ENCODE data around the gene TMEM91. TPM values are rescaled to one million over a fixed set of nuclear protein-coding genes. Genes with fewer than 3 reads are reported as not detected.
A peak's percentile ranks its signal among the peaks of the same experiment; 100 is the strongest.
"Not testable (repeated sequence)": the region's sequence is repeated elsewhere in the genome, so short reads cannot be mapped to it uniquely, and the experiment has no call there.

TMEM91 gene
- total RNA-seq, 1 donor from 2014 or later, result 52.6 TPM

- no peak for TF ChIP-seq CTCF (IDR thresholded peaks at IDR 0.05; ENCODE audit: partially characterized antibody, unreplicated experiment)
- no peak overlapping the region for H3K4me3 Mint-ChIP-seq (ENCODE audit: unreplicated experiment)
- H3K27ac Mint-ChIP-seq (ENCODE audit: unreplicated experiment), result no peak overlapping the region
- H3K27me3 Mint-ChIP-seq (ENCODE audit: unreplicated experiment), result no peaks in the 10 kb centered on the region
- no peaks in the 10 kb centered on the region for H3K9me3 Mint-ChIP-seq (ENCODE audit: unreplicated experiment)
- H3K4me1 Mint-ChIP-seq (ENCODE audit: low read depth, unreplicated experiment), result peaks cover 7% of the 10 kb centered on the region
- no peaks in the 10 kb centered on the region for H3K36me3 Mint-ChIP-seq (ENCODE audit: unreplicated experiment)
- no peak for DNase-seq
These were observed 27.0 kb downstream of the TMEM91 start for GRCh38 chr19:41403181-41403970.

GRCh38 chr19:41405776-41406175 lies 29.4 kb downstream of the TMEM91 start:
- Mint-ChIP-seq H3K4me1 (ENCODE audit: low read depth, unreplicated experiment) (no peaks in the 10 kb centered on the region), H3K9me3 (ENCODE audit: unreplicated experiment) (no peaks in the 10 kb centered on the region), H3K36me3 (ENCODE audit: unreplicated experiment) (no peaks in the 10 kb centered on the region), H3K4me3 (ENCODE audit: unreplicated experiment) (no peak overlapping the region), H3K27me3 (ENCODE audit: unreplicated experiment) (no peaks in the 10 kb centered on the region), H3K27ac (ENCODE audit: unreplicated experiment) (no peak overlapping the region)
- TF ChIP-seq CTCF (IDR thresholded peaks at IDR 0.05; ENCODE audit: partially characterized antibody, unreplicated experiment), result no peak
- DNase-seq, result no peak

GRCh38 chr19:41407271-41407670 lies 30.9 kb downstream of the TMEM91 start:
- Mint-ChIP-seq H3K36me3 (ENCODE audit: unreplicated experiment) (no peaks in the 10 kb centered on the region), H3K9me3 (ENCODE audit: unreplicated experiment) (no peaks in the 10 kb centered on the region), H3K4me1 (ENCODE audit: low read depth, unreplicated experiment) (no peaks in the 10 kb centered on the region), H3K27me3 (ENCODE audit: unreplicated experiment) (no peaks in the 10 kb centered on the region), H3K4me3 (ENCODE audit: unreplicated experiment) (no peak overlapping the region), H3K27ac (ENCODE audit: unreplicated experiment) (peak overlapping the region; percentile 84)
- no peak for DNase-seq
- TF ChIP-seq CTCF (IDR thresholded peaks at IDR 0.05; ENCODE audit: partially characterized antibody, unreplicated experiment), result no peak

GRCh38 chr19:41408256-41408655 lies 31.9 kb downstream of the TMEM91 start:
- Mint-ChIP-seq H3K27ac (ENCODE audit: unreplicated experiment) (no peak overlapping the region), H3K4me3 (ENCODE audit: unreplicated experiment) (no peak overlapping the region), H3K4me1 (ENCODE audit: low read depth, unreplicated experiment) (no peaks in the 10 kb centered on the region), H3K36me3 (ENCODE audit: unreplicated experiment) (no peaks in the 10 kb centered on the region), H3K9me3 (ENCODE audit: unreplicated experiment) (peaks cover under 1% of the 10 kb centered on the region), H3K27me3 (ENCODE audit: unreplicated experiment) (no peaks in the 10 kb centered on the region)
- TF ChIP-seq CTCF (IDR thresholded peaks at IDR 0.05; ENCODE audit: partially characterized antibody, unreplicated experiment), result no peak
- no peak for DNase-seq

GRCh38 chr19:41408846-41409245 lies 32.5 kb downstream of the TMEM91 start:
- not testable (repeated sequence) for H3K9me3 Mint-ChIP-seq (ENCODE audit: unreplicated experiment); H3K4me1 Mint-ChIP-seq (ENCODE audit: low read depth, unreplicated experiment); H3K36me3 Mint-ChIP-seq (ENCODE audit: unreplicated experiment); H3K27me3 Mint-ChIP-seq (ENCODE audit: unreplicated experiment); H3K4me3 Mint-ChIP-seq (ENCODE audit: unreplicated experiment); H3K27ac Mint-ChIP-seq (ENCODE audit: unreplicated experiment); DNase-seq

All from glutamatergic neuron (in vitro differentiated cells).